HG02759 (cell line): ENCODE measurements around the gene OSBPL8.

Experiments
- ATAC-seq: cut with Tn5 transposase; IDR thresholded peaks from one replicate; pipeline ENCODE4 v1.9.1; 2021; ENCODE audit warnings: mild to moderate bottlenecking, moderate library complexity; ENCODE audit not compliant: unreplicated experiment

OSBPL8 gene

GRCh38 chr12:76316468-76316867, 243.1 kb downstream of the OSBPL8 start:
- ATAC-seq: no peak

- no peak for ATAC-seq
Measured at GRCh38 chr12:76313299-76313698, 246.3 kb downstream of the OSBPL8 start.

GRCh38 chr12:76312315-76312714, 247.3 kb downstream of the OSBPL8 start:
- ATAC-seq: no peak

- no peak for ATAC-seq
Measured at GRCh38 chr12:76311796-76312195, 247.8 kb downstream of the OSBPL8 start.

- ATAC-seq: no peak
Measured at GRCh38 chr12:76310110-76310509, 249.5 kb downstream of the OSBPL8 start.

GRCh38 chr12:76308866-76309265, 250.7 kb downstream of the OSBPL8 start:
- ATAC-seq: no peak

- ATAC-seq: no peak
Measured at GRCh38 chr12:76307083-76307482, 252.5 kb downstream of the OSBPL8 start.

- no peak for ATAC-seq
Measured at GRCh38 chr12:76303989-76304460, 255.5 kb downstream of the OSBPL8 start.

GRCh38 chr12:76303365-76303764, 256.2 kb downstream of the OSBPL8 start:
- no peak for ATAC-seq
